ENCODE measurements around the gene CHST6. TPM values are rescaled to one million over a fixed set of nuclear protein-coding genes. Genes with fewer than 3 reads are reported as not detected.
"Not testable (repeated sequence)": the region's sequence is repeated elsewhere in the genome, so short reads cannot be mapped to it uniquely, and the experiment has no call there.

Gene CHST6
- total and polyA plus RNA-seq, 2 experiments from 2014 or later, result 1.2 to 3.2 TPM

- Histone ChIP-seq H3K9me3 (ENCODE audit: low read depth) (no peaks in the 10 kb centered on the region), H3K4me1 (ENCODE audit: low read depth) (no peaks in the 10 kb centered on the region), H3K4me3 (no peak overlapping the region), H3K27me3 (no peaks in the 10 kb centered on the region), H3K36me3 (no peaks in the 10 kb centered on the region), H3K27ac (no peak overlapping the region)
- no peak for DNase-seq (ENCODE audit: low read depth in 1 of 2, low spot score in 1 of 2)
- TF ChIP-seq CTCF (IDR thresholded peaks at IDR 0.05; ENCODE audit: low read depth, low read length), result no peak
Measured at GRCh38 chr16:75514296-75514695, 19.1 kb upstream of the CHST6 start.

- H3K27me3 ChIP-seq, result no peaks in the 10 kb centered on the region
- TF ChIP-seq CTCF (IDR thresholded peaks at IDR 0.05; ENCODE audit: low read depth, low read length), result no peak
- no peak overlapping the region for H3K27ac ChIP-seq
- no peak overlapping the region for H3K4me3 ChIP-seq
- H3K9me3 ChIP-seq (ENCODE audit: low read depth), result no peaks in the 10 kb centered on the region
- H3K4me1 ChIP-seq (ENCODE audit: low read depth), result no peaks in the 10 kb centered on the region
- DNase-seq (ENCODE audit: low read depth in 1 of 2, low spot score in 1 of 2), result peak in 1 of 2 donors; percentile 94
- no peaks in the 10 kb centered on the region for H3K36me3 ChIP-seq
Measured at GRCh38 chr16:75506574-75506973, 11.3 kb upstream of the CHST6 start.

GRCh38 chr16:75506107-75506506 lies 10.9 kb upstream of the CHST6 start:
- Histone ChIP-seq H3K4me1 (ENCODE audit: low read depth) (no peaks in the 10 kb centered on the region), H3K9me3 (ENCODE audit: low read depth) (no peaks in the 10 kb centered on the region), H3K27me3 (no peaks in the 10 kb centered on the region), H3K36me3 (no peaks in the 10 kb centered on the region), H3K4me3 (no peak overlapping the region), H3K27ac (no peak overlapping the region)
- no peak for DNase-seq (ENCODE audit: low read depth in 1 of 2, low spot score in 1 of 2)
- no peak for TF ChIP-seq CTCF (IDR thresholded peaks at IDR 0.05; ENCODE audit: low read depth, low read length)

- Histone ChIP-seq H3K9me3 (ENCODE audit: low read depth) (no peaks in the 10 kb centered on the region), H3K36me3 (no peaks in the 10 kb centered on the region), H3K27me3 (no peaks in the 10 kb centered on the region), H3K27ac (no peak overlapping the region), H3K4me1 (ENCODE audit: low read depth) (peaks cover 6% of the 10 kb centered on the region), H3K4me3 (no peak overlapping the region)
- no peak for DNase-seq (ENCODE audit: low read depth in 1 of 2, low spot score in 1 of 2)
- TF ChIP-seq CTCF (IDR thresholded peaks at IDR 0.05; ENCODE audit: low read depth, low read length), result no peak
Measured at GRCh38 chr16:75503801-75504200, 8.6 kb upstream of the CHST6 start.

GRCh38 chr16:75502916-75503605 lies 7.8 kb upstream of the CHST6 start:
- no peaks in the 10 kb centered on the region for H3K9me3 ChIP-seq (ENCODE audit: low read depth)
- peaks cover 11% of the 10 kb centered on the region for H3K4me1 ChIP-seq (ENCODE audit: low read depth)
- no peak for TF ChIP-seq CTCF (IDR thresholded peaks at IDR 0.05; ENCODE audit: low read depth, low read length)
- H3K36me3 ChIP-seq, result no peaks in the 10 kb centered on the region
- no peak overlapping the region for H3K4me3 ChIP-seq
- DNase-seq (ENCODE audit: low read depth in 1 of 2, low spot score in 1 of 2), result no peak
- no peak overlapping the region for H3K27ac ChIP-seq
- no peaks in the 10 kb centered on the region for H3K27me3 ChIP-seq

- H3K27ac ChIP-seq; H3K9me3 ChIP-seq (ENCODE audit: low read depth); H3K27me3 ChIP-seq; H3K36me3 ChIP-seq; H3K4me3 ChIP-seq: not testable (repeated sequence)
- peaks cover 11% of the 10 kb centered on the region for H3K4me1 ChIP-seq (ENCODE audit: low read depth)
- peak in 1 of 2 donors; percentile 69 for DNase-seq (ENCODE audit: low read depth in 1 of 2, low spot score in 1 of 2)
Measured at GRCh38 chr16:75501820-75502219, 6.6 kb upstream of the CHST6 start.
